Naive thymus-derived CD4-positive, alpha-beta T cell (primary cell): Measurements from ENCODE around the gene ADGRL3. TPM values are rescaled to one million over a fixed set of nuclear protein-coding genes. Genes with fewer than 3 reads are reported as not detected.

Experiments
- ATAC-seq: fragments of 150-1000 bp; cut with Tn5 transposase; 2 replicates; pipeline ENCODE4 v1.10.0; 2021; ENCODE audit warnings: mild to moderate bottlenecking, moderate library complexity
- CTCF ChIA-PET: fragments of 350-600 bp; sonication (Branson Sonifier 250); formaldehyde crosslinking; loops from one replicate; lab custom pipeline; 2021; ENCODE audit warnings: antibody characterized with exemption; lab: Charles Lee
- POLR2A ChIA-PET: fragments of 350-600 bp; sonication (Branson Sonifier 250); formaldehyde crosslinking; loops from one replicate; lab custom pipeline; 2021; ENCODE audit warnings: antibody characterized with exemption, inconsistent platforms; lab: Charles Lee
- DNase-seq, 9 donors: peaks; one replicate each; pipeline versions ENCODE4 v3.0.0 to v3.0.0-alpha.2; 2020 to 2022; ENCODE audit warnings: mixed read lengths in 1 of 9
- H3K27ac ChIP-seq: one replicate; pipeline ENCODE4 v1.7.0; 2013; ENCODE audit warnings: mild to moderate bottlenecking, low read depth, low read length, moderate library complexity
- H3K27me3 ChIP-seq, 2 donors: one replicate each; pipeline ENCODE4 v1.7.0; 2013; ENCODE audit warnings: low read length in 2 of 2, mild to moderate bottlenecking in 2 of 2, moderate library complexity in 2 of 2; ENCODE audit not compliant: control insufficient read depth in 2 of 2, insufficient read depth in 2 of 2
- H3K36me3 ChIP-seq, 3 experiments: 1 replicate in 2 of 3; 2 replicates in 1 of 3; pipeline ENCODE4 v1.7.0; 2013; ENCODE audit warnings: low read length in 3 of 3, mild to moderate bottlenecking in 3 of 3, moderate library complexity in 1 of 3; ENCODE audit not compliant: insufficient read depth in 3 of 3, control insufficient read depth in 2 of 3
- H3K4me1 ChIP-seq, 2 donors: one replicate each; pipeline ENCODE4 v1.7.0; 2013; ENCODE audit warnings: low read length in 2 of 2, mild to moderate bottlenecking in 2 of 2, moderate library complexity in 1 of 2; ENCODE audit not compliant: control insufficient read depth in 2 of 2, insufficient read depth in 2 of 2
- H3K4me3 ChIP-seq: 2 replicates; pipeline ENCODE4 v1.7.0; 2013; ENCODE audit warnings: mild to moderate bottlenecking, low read length
- H3K9me3 ChIP-seq, 3 experiments: 1 replicate in 2 of 3; 2 replicates in 1 of 3; pipeline ENCODE4 v1.7.0; 2013; ENCODE audit warnings: low read length in 3 of 3; ENCODE audit not compliant: control insufficient read depth in 2 of 3
- H3K27ac Mint-ChIP-seq, 9 donors: one replicate each; pipeline ENCODE4 v1.8.0; 2020 to 2022; ENCODE audit warnings: mixed read lengths in 9 of 9, mild to moderate bottlenecking in 8 of 9, moderate library complexity in 5 of 9, inconsistent platforms in 2 of 9
- H3K27me3 Mint-ChIP-seq, 5 donors: one replicate each; pipeline ENCODE4 v1.8.0; 2021 to 2022; ENCODE audit warnings: mixed read lengths in 5 of 5, mild to moderate bottlenecking in 1 of 5
- H3K36me3 Mint-ChIP-seq, 5 donors: one replicate each; pipeline ENCODE4 v1.8.0; 2020 to 2022; ENCODE audit warnings: mixed read lengths in 5 of 5, mild to moderate bottlenecking in 3 of 5, inconsistent platforms in 1 of 5
- H3K4me1 Mint-ChIP-seq, 7 donors: one replicate each; pipeline ENCODE4 v1.8.0; 2020 to 2022; ENCODE audit warnings: mixed read lengths in 7 of 7, mild to moderate bottlenecking in 3 of 7, inconsistent platforms in 1 of 7
- H3K4me3 Mint-ChIP-seq, 10 donors: one replicate each; pipeline ENCODE4 v1.8.0; 2020 to 2022; ENCODE audit warnings: mild to moderate bottlenecking in 10 of 10, mixed read lengths in 10 of 10, moderate library complexity in 6 of 10, inconsistent platforms in 2 of 10
- H3K9me3 Mint-ChIP-seq, 11 donors: one replicate each; pipeline ENCODE4 v1.8.0; 2020 to 2022; ENCODE audit warnings: mixed read lengths in 11 of 11, mild to moderate bottlenecking in 4 of 11, inconsistent platforms in 1 of 11, moderate library complexity in 1 of 11
- intact Hi-C, 2 donors: fragments of 100-400 bp; cut with micrococcal nuclease; formaldehyde crosslinking; loops; one replicate each; pipeline ENCODE4 v1.15.1; 2023
- polyA plus RNA-seq, 2 donors: library from polyadenylated mRNA; unstranded; fragments of 300-500 nt; fragmentation: Illumina TruSeq; gene quantifications; one replicate each; pipeline ENCODE4 v1.2.3, GENCODE V29; 2021
- total RNA-seq, 6 experiments: library from RNA in 5 of 6; stranded (reverse) in 5 of 6; gene quantifications; 1 replicate in 5 of 6; 2 replicates in 1 of 6; pipeline ENCODE4 v1.2.3 and lab custom pipeline; 2021 to 2026

ADGRL3 gene
- total and polyA plus RNA-seq, 7 experiments from 2014 or later: not detected

- Histone ChIP-seq H3K9me3 (peaks cover 0 to 5% (median 0%) of the 10 kb centered on the region in 3 experiments), H3K4me1 (no peaks in the 10 kb centered on the region), H3K27ac (no peak overlapping the region), H3K36me3 (no peaks in the 10 kb centered on the region), H3K27me3 (no peaks in the 10 kb centered on the region), H3K4me3 (no peak overlapping the region)
- ChIA-PET POLR2A (no interaction called here), CTCF (interaction anchor here (0.9 kb wide), 1 partner anchor 10 kb away, joined by 3 read pairs; no protein-coding TSS in a partner anchor)
- no peak overlapping the region for H3K4me3 Mint-ChIP-seq
- intact Hi-C loops: no loop called here
- no peak for ATAC-seq
- no peak for DNase-seq
- no peaks in the 10 kb centered on the region for H3K4me1 Mint-ChIP-seq
- no peaks in the 10 kb centered on the region for H3K27me3 Mint-ChIP-seq
- H3K27ac Mint-ChIP-seq: no peak overlapping the region
- no peaks in the 10 kb centered on the region for H3K36me3 Mint-ChIP-seq
- H3K9me3 Mint-ChIP-seq: peaks cover 0 to 27% (median 7%) of the 10 kb centered on the region in 11 donors
Observed at GRCh38 chr4:61532336-61533000, 332.3 kb downstream of the ADGRL3 start.

DNA sequence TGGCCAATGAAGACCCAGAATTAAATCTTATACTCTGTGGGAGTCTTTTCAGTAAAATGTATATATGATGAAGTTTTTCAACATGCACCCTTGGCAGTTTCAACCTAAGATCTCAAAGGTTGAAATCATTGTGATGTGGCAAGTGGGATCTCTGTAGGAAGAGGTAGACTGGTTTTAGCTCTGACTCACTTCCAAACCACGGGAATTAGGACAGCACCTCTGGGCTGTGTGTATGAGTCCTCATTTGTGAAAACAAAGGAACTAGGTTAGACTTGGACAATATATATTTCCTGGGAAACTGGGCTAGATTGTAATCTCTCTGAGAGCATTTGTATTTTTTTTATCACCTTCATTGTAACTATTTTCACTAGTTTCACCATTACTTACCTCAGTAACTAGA is 333.0 kb downstream of the ADGRL3 start:
- no peaks in the 10 kb centered on the region for H3K36me3 ChIP-seq
- no peaks in the 10 kb centered on the region for H3K27me3 Mint-ChIP-seq
- no peaks in the 10 kb centered on the region for H3K9me3 ChIP-seq
- DNase-seq (no peak), ATAC-seq (no peak)
- CTCF ChIA-PET: interaction anchor here (0.9 kb wide), 1 partner anchor 11 kb away, joined by 3 read pairs; no protein-coding TSS in a partner anchor
- no peak overlapping the region for H3K4me3 Mint-ChIP-seq
- no peak overlapping the region for H3K4me3 ChIP-seq
- no peaks in the 10 kb centered on the region for H3K36me3 Mint-ChIP-seq
- POLR2A ChIA-PET: no interaction called here
- no peak overlapping the region for H3K27ac ChIP-seq
- intact Hi-C loops: no loop called here
- H3K4me1 Mint-ChIP-seq: no peaks in the 10 kb centered on the region
- no peak overlapping the region for H3K27ac Mint-ChIP-seq
- no peaks in the 10 kb centered on the region for H3K4me1 ChIP-seq
- peaks cover 0 to 26% (median 10%) of the 10 kb centered on the region in 11 donors for H3K9me3 Mint-ChIP-seq
- no peaks in the 10 kb centered on the region for H3K27me3 ChIP-seq

GRCh38 chr4:61540944-61541343 is 340.8 kb downstream of the ADGRL3 start:
- Histone ChIP-seq H3K27ac (no peak overlapping the region), H3K36me3 (no peaks in the 10 kb centered on the region), H3K27me3 (no peaks in the 10 kb centered on the region), H3K9me3 (no peaks in the 10 kb centered on the region), H3K4me3 (no peak overlapping the region), H3K4me1 (no peaks in the 10 kb centered on the region)
- ChIA-PET POLR2A (no interaction called here), CTCF (interaction anchor here (0.8 kb wide), 1 partner anchor 1175 kb away, joined by 3 read pairs; no protein-coding TSS in a partner anchor)
- H3K36me3 Mint-ChIP-seq: no peaks in the 10 kb centered on the region
- H3K4me3 Mint-ChIP-seq: no peak overlapping the region
- no peaks in the 10 kb centered on the region for H3K4me1 Mint-ChIP-seq
- intact Hi-C loops: no loop called here
- no peak for ATAC-seq
- no peaks in the 10 kb centered on the region for H3K27me3 Mint-ChIP-seq
- H3K27ac Mint-ChIP-seq: no peak overlapping the region
- no peak for DNase-seq
- peaks cover 2 to 24% (median 7%) of the 10 kb centered on the region in 11 donors for H3K9me3 Mint-ChIP-seq

GRCh38 chr4:61541459-61541858 is 341.3 kb downstream of the ADGRL3 start:
- H3K27me3 ChIP-seq: no peaks in the 10 kb centered on the region
- H3K27ac Mint-ChIP-seq: no peak overlapping the region
- no peaks in the 10 kb centered on the region for H3K27me3 Mint-ChIP-seq
- no peaks in the 10 kb centered on the region for H3K9me3 ChIP-seq
- H3K36me3 ChIP-seq: no peaks in the 10 kb centered on the region
- H3K4me3 Mint-ChIP-seq: no peak overlapping the region
- DNase-seq: no peak
- H3K27ac ChIP-seq: no peak overlapping the region
- H3K4me1 Mint-ChIP-seq: no peaks in the 10 kb centered on the region
- POLR2A ChIA-PET: no interaction called here
- intact Hi-C loops: no loop called here
- CTCF ChIA-PET: interaction anchor here (0.8 kb wide), 1 partner anchor 1175 kb away, joined by 3 read pairs; no protein-coding TSS in a partner anchor
- H3K36me3 Mint-ChIP-seq: no peaks in the 10 kb centered on the region
- H3K9me3 Mint-ChIP-seq: peaks cover 0 to 23% (median 7%) of the 10 kb centered on the region in 11 donors
- ATAC-seq: no peak
- H3K4me1 ChIP-seq: no peaks in the 10 kb centered on the region
- no peak overlapping the region for H3K4me3 ChIP-seq

DNA sequence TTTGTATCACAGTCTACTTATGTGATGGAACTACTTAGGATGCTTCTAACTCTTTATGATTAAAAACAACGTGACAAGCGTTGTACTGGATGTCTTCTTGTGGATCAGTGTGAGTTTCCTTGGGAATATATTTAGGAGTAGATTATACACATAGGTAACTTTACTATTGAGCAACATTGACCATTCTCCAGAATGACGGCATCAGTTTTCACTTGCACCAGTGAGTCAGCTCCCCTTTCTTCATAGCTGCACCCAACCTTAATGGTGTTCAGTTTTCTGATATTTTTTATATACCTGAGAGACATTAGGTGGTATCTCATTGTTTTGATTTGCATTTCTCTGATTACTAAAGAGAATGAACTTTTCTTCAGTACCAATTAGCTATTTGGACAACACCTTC is 343.9 kb downstream of the ADGRL3 start:
- Histone ChIP-seq H3K27ac (no peak overlapping the region), H3K9me3 (no peaks in the 10 kb centered on the region), H3K4me1 (no peaks in the 10 kb centered on the region), H3K36me3 (no peaks in the 10 kb centered on the region), H3K27me3 (no peaks in the 10 kb centered on the region), H3K4me3 (no peak overlapping the region)
- Mint-ChIP-seq H3K36me3 (no peaks in the 10 kb centered on the region), H3K4me3 (no peak overlapping the region), H3K27me3 (no peaks in the 10 kb centered on the region), H3K9me3 (peaks cover 0 to 19% (median 5%) of the 10 kb centered on the region in 11 donors), H3K27ac (no peak overlapping the region), H3K4me1 (no peaks in the 10 kb centered on the region)
- POLR2A ChIA-PET: no interaction called here
- CTCF ChIA-PET: no interaction called here
- intact Hi-C loops: no loop called here
- ATAC-seq (no peak), DNase-seq (no peak)

DNA sequence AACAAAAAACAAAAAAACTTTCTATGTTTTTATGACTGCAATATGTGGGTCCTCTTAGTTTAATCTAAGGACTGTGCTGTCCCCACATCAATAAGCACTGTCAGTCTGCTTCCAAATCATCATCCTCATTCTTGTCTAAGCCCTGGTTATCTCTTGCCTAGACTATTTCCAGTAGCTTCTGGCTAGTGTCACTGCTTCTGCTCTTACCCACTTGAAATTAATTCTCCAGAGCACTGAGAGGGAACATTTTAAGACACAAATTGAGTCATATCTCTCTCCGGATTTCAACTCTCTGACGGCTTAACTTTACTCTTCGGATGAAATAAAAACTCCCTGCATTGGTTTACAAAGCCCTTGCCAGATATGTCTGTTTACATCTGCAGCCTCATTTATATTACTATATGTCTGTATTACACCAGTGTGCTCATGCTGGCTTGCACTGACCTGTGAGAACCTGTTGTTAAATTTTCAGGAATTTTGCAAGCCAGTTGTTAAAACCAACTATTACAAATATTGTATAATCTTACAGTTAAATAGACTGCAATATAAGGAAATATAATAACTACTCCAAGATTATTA is 345.9 kb downstream of the ADGRL3 start:
- Mint-ChIP-seq H3K9me3 (peaks cover 0 to 16% (median 5%) of the 10 kb centered on the region in 11 donors), H3K4me1 (no peaks in the 10 kb centered on the region), H3K4me3 (no peak overlapping the region), H3K27ac (no peak overlapping the region), H3K36me3 (no peaks in the 10 kb centered on the region), H3K27me3 (no peaks in the 10 kb centered on the region)
- H3K27me3 ChIP-seq: no peaks in the 10 kb centered on the region
- DNase-seq (no peak), ATAC-seq (no peak)
- no peaks in the 10 kb centered on the region for H3K9me3 ChIP-seq
- ChIA-PET CTCF (no interaction called here), POLR2A (no interaction called here)
- no peak overlapping the region for H3K27ac ChIP-seq
- intact Hi-C loops: no loop called here
- no peaks in the 10 kb centered on the region for H3K4me1 ChIP-seq
- no peaks in the 10 kb centered on the region for H3K36me3 ChIP-seq
- no peak overlapping the region for H3K4me3 ChIP-seq

GRCh38 chr4:61549336-61549735 is 349.2 kb downstream of the ADGRL3 start:
- no peaks in the 10 kb centered on the region for H3K27me3 Mint-ChIP-seq
- POLR2A ChIA-PET: no interaction called here
- CTCF ChIA-PET: no interaction called here
- no peaks in the 10 kb centered on the region for H3K4me1 Mint-ChIP-seq
- DNase-seq (no peak), ATAC-seq (no peak)
- H3K27ac ChIP-seq: no peak overlapping the region
- H3K9me3 Mint-ChIP-seq: peaks cover 0 to 11% (median 4%) of the 10 kb centered on the region in 11 donors
- H3K4me3 Mint-ChIP-seq: no peak overlapping the region
- no peak overlapping the region for H3K4me3 ChIP-seq
- no peaks in the 10 kb centered on the region for H3K4me1 ChIP-seq
- H3K27ac Mint-ChIP-seq: no peak overlapping the region
- no peaks in the 10 kb centered on the region for H3K9me3 ChIP-seq
- intact Hi-C loops: no loop called here
- H3K36me3 ChIP-seq: no peaks in the 10 kb centered on the region
- no peaks in the 10 kb centered on the region for H3K27me3 ChIP-seq
- no peaks in the 10 kb centered on the region for H3K36me3 Mint-ChIP-seq
